H1 (cell line): Measurements from ENCODE around the gene LPGAT1. TPM values are rescaled to one million over a fixed set of nuclear protein-coding genes. Genes with fewer than 3 reads are reported as not detected.

Experiments used
- CTCF ChIA-PET: fragments of 300-600 bp; sonication (Branson Sonifier 250); formaldehyde crosslinking; loops from one replicate; lab custom pipeline; 2021; ENCODE audit not compliant: partially characterized antibody; lab: Charles Lee
- POLR2A ChIA-PET: fragments of 300-600 bp; sonication (Branson Sonifier 250); formaldehyde crosslinking; loops from one replicate; lab custom pipeline; 2021; ENCODE audit warnings: inconsistent platforms; ENCODE audit not compliant: partially characterized antibody; lab: Charles Lee
- DNase-seq, 2 experiments: peaks; one replicate each; pipeline versions ENCODE4 v3.0.0 to v3.0.0-alpha.2; 2010 to 2022; ENCODE audit warnings: low spot score in 2 of 2, low read depth in 1 of 2, mixed read lengths in 1 of 2
- FAIRE-seq: peaks from 2 replicates; lab custom pipeline; 2011; peaks lifted over from hg19 to GRCh38; lab: Jason Lieb, UNC
- H2AFZ ChIP-seq: 2 replicates; pipeline ENCODE4 v1.8.1; 2012; ENCODE audit warnings: low read length, inconsistent platforms
- H2AK5ac ChIP-seq: 2 replicates; pipeline ENCODE4 v1.6.1; 2013; ENCODE audit warnings: low read depth, low read length
- H2BK120ac ChIP-seq: replicated peaks from 2 replicates; pipeline ENCODE3; 2013; ENCODE audit warnings: low read depth, low read length, inconsistent platforms
- H2BK12ac ChIP-seq: 2 replicates; pipeline ENCODE4 v1.6.1; 2013; ENCODE audit warnings: low read depth, low read length
- H2BK15ac ChIP-seq: 2 replicates; pipeline ENCODE4 v1.6.1; 2013; ENCODE audit warnings: low read length
- H2BK20ac ChIP-seq: 2 replicates; pipeline ENCODE4 v1.6.1; 2013; ENCODE audit warnings: low read length
- H2BK5ac ChIP-seq: 2 replicates; pipeline ENCODE4 v1.6.1; 2013; ENCODE audit warnings: low read depth, low read length
- H3K14ac ChIP-seq: 2 replicates; pipeline ENCODE4 v1.6.1; 2013; ENCODE audit warnings: inconsistent platforms; ENCODE audit not compliant: insufficient read length
- H3K18ac ChIP-seq: 2 replicates; pipeline ENCODE4 v1.6.1; 2013; ENCODE audit warnings: low read length; ENCODE audit errors: extremely low read depth
- H3K23ac ChIP-seq: 2 replicates; pipeline ENCODE4 v1.6.1; 2013; ENCODE audit warnings: inconsistent platforms; ENCODE audit not compliant: insufficient read length
- H3K23me2 ChIP-seq: 2 replicates; pipeline ENCODE4 v1.6.1; 2013; ENCODE audit warnings: low read depth, low read length
- H3K27ac ChIP-seq: 2 replicates; pipeline ENCODE4 v1.6.1; 2011; ENCODE audit warnings: low read depth, low read length, inconsistent platforms
- H3K27me3 ChIP-seq, 4 experiments: replicated peaks in 1 of 4; 1 replicate in 1 of 4; 2 replicates in 3 of 4; pipeline versions ENCODE4 v1.6.1 to v1.8.1; 2011 to 2013; ENCODE audit warnings: low read length in 3 of 4, mild to moderate bottlenecking in 3 of 4, inconsistent platforms in 2 of 4, mixed read lengths in 2 of 4, moderate library complexity in 1 of 4; ENCODE audit not compliant: control insufficient read depth in 3 of 4, insufficient read depth in 3 of 4; ENCODE audit errors: extremely low read depth in 1 of 4
- H3K36me3 ChIP-seq, 4 experiments: 2 replicates each; pipeline versions ENCODE4 v1.6.1 to v1.8.1; 2011 to 2013; ENCODE audit warnings: mild to moderate bottlenecking in 4 of 4, low read length in 3 of 4, moderate library complexity in 2 of 4, control low read depth in 1 of 4, inconsistent platforms in 1 of 4; ENCODE audit not compliant: insufficient read depth in 4 of 4, control insufficient read depth in 2 of 4
- H3K4ac ChIP-seq: replicated peaks from 2 replicates; pipeline ENCODE3; 2013; ENCODE audit warnings: low read length, low read depth, mixed read lengths, inconsistent platforms; ENCODE audit not compliant: insufficient read length
- H3K4me1 ChIP-seq, 4 experiments: replicated peaks in 1 of 4; 1 replicate in 1 of 4; 2 replicates in 3 of 4; pipeline versions ENCODE4 v1.6.1 to v1.8.1; 2011 to 2013; ENCODE audit warnings: low read length in 3 of 4, inconsistent platforms in 2 of 4, mixed read lengths in 1 of 4; ENCODE audit not compliant: insufficient read depth in 4 of 4, control insufficient read depth in 3 of 4
- H3K4me2 ChIP-seq, 2 experiments: 2 replicates each; pipeline versions ENCODE4 v1.6.1 to v1.8.1; 2011 to 2013; ENCODE audit warnings: low read depth in 2 of 2, low read length in 2 of 2, control low read depth in 1 of 2, inconsistent platforms in 1 of 2, mild to moderate bottlenecking in 1 of 2; ENCODE audit not compliant: insufficient read depth in 1 of 2
- H3K4me3 ChIP-seq, 4 experiments: fragments of 200-600, 300-600 bp in 1 of 4; sonication (generic), shearing (Covaris generic), sonication (Bioruptor Twin) in 1 of 4; 2 replicates each; pipeline versions ENCODE4 v1.5.1 to v1.8.1; 2011 to 2016; ENCODE audit warnings: low read length in 4 of 4, low read depth in 3 of 4, control low read depth in 2 of 4, inconsistent platforms in 2 of 4, mild to moderate bottlenecking in 2 of 4, mixed read lengths in 1 of 4, moderate library complexity in 1 of 4; ENCODE audit not compliant: insufficient read depth in 2 of 4; ENCODE audit errors: extremely low read depth in 1 of 4
- H3K56ac ChIP-seq: replicated peaks from 2 replicates; pipeline ENCODE3; 2013; ENCODE audit warnings: low read depth, mild to moderate bottlenecking, mixed read lengths, low read length, inconsistent platforms; ENCODE audit not compliant: insufficient read length
- H3K79me1 ChIP-seq: 2 replicates; pipeline ENCODE4 v1.6.1; 2013; ENCODE audit warnings: low read depth, low read length, control low read depth
- H3K79me2 ChIP-seq, 2 experiments: 2 replicates each; pipeline versions ENCODE4 v1.6.1 to v1.8.1; 2012 to 2013; ENCODE audit warnings: low read length in 2 of 2, mild to moderate bottlenecking in 2 of 2, inconsistent platforms in 1 of 2; ENCODE audit not compliant: insufficient read depth in 2 of 2, control insufficient read depth in 1 of 2
- H3K9ac ChIP-seq, 4 experiments: replicated peaks in 1 of 4; 1 replicate in 1 of 4; 2 replicates in 3 of 4; pipeline versions ENCODE4 v1.6.1 to v1.8.1; 2011 to 2013; ENCODE audit warnings: low read depth in 3 of 4, low read length in 3 of 4, control low read depth in 2 of 4, mild to moderate bottlenecking in 2 of 4, moderate library complexity in 2 of 4, inconsistent platforms in 1 of 4; ENCODE audit errors: extremely low read depth in 1 of 4
- H3K9me3 ChIP-seq, 2 experiments: 2 replicates each; pipeline versions ENCODE4 v1.6.1 to v1.8.1; 2012 to 2013; ENCODE audit warnings: mild to moderate bottlenecking in 2 of 2, moderate library complexity in 2 of 2, control low read depth in 1 of 2, inconsistent platforms in 1 of 2, low read depth in 1 of 2, low read length in 1 of 2, mixed read lengths in 1 of 2; ENCODE audit not compliant: insufficient read depth in 2 of 2
- H4K20me1 ChIP-seq, 2 experiments: replicated peaks in 1 of 2; 2 replicates each; pipeline versions ENCODE3 to v1.8.1; 2011 to 2013; ENCODE audit warnings: inconsistent platforms in 2 of 2, low read length in 2 of 2, mild to moderate bottlenecking in 1 of 2; ENCODE audit not compliant: insufficient read depth in 2 of 2, control insufficient read depth in 1 of 2
- H4K5ac ChIP-seq: 2 replicates; pipeline ENCODE4 v1.6.1; 2013; ENCODE audit warnings: low read length, low read depth, mixed read lengths, inconsistent platforms; ENCODE audit not compliant: insufficient read length
- H4K8ac ChIP-seq: 2 replicates; pipeline ENCODE4 v1.8.0; 2013; ENCODE audit warnings: mild to moderate bottlenecking, moderate library complexity, low read length, inconsistent platforms; ENCODE audit not compliant: insufficient read depth; ENCODE audit errors: extremely low read depth
- H4K91ac ChIP-seq: replicated peaks from 2 replicates; pipeline ENCODE3; 2013; ENCODE audit warnings: low read length, mixed read lengths, inconsistent platforms; ENCODE audit not compliant: insufficient read length
- BRCA1 ChIP-seq: IDR thresholded peaks from 2 replicates; pipeline ENCODE4 v1.6.1; 2012; ENCODE audit warnings: low read depth, low read length, improper control_type of control experiment
- CEBPB ChIP-seq: IDR thresholded peaks from 2 replicates; pipeline ENCODE4 v1.6.1; 2012; ENCODE audit warnings: low read depth, low read length
- CHD2 ChIP-seq: IDR thresholded peaks from 2 replicates; pipeline ENCODE4 v1.6.1; 2012; ENCODE audit warnings: low read length, improper control_type of control experiment
- EGR1 ChIP-seq: IDR thresholded peaks from 2 replicates; pipeline ENCODE4 v1.6.1; 2011; ENCODE audit warnings: low read depth, low read length, borderline replicate concordance
- EZH2 ChIP-seq: fragments of 200-600 bp; sonication (generic); IDR thresholded peaks from 2 replicates; pipeline ENCODE4 v1.7.1; 2012; ENCODE audit warnings: low read depth, mild to moderate bottlenecking, moderate library complexity, low read length, inconsistent platforms; ENCODE audit not compliant: severe bottlenecking
- KDM1A ChIP-seq: fragments of 200-600, 300-600 bp; sonication (generic); IDR thresholded peaks from 2 replicates; pipeline ENCODE4 v1.7.1; 2016; ENCODE audit warnings: mild to moderate bottlenecking, low read length, borderline replicate concordance
- MAFK ChIP-seq: IDR thresholded peaks from 2 replicates; pipeline ENCODE4 v1.6.1; 2012; ENCODE audit warnings: low read depth, mild to moderate bottlenecking, improper control_type of control experiment, low read length
- RNF2 ChIP-seq: fragments of 200-900, 300-1000 bp; sonication (generic); IDR thresholded peaks from 2 replicates; pipeline ENCODE4 v1.7.1; 2016; ENCODE audit warnings: borderline replicate concordance, low read depth, mild to moderate bottlenecking, antibody characterized with exemption, low read length; ENCODE audit not compliant: poor library complexity, severe bottlenecking; ENCODE audit errors: missing control alignments
- SIX5 ChIP-seq: IDR thresholded peaks from 2 replicates; pipeline ENCODE4 v1.6.1; 2011; ENCODE audit warnings: mild to moderate bottlenecking, low read depth, low read length
- SP1 ChIP-seq: IDR thresholded peaks from 2 replicates; pipeline ENCODE4 v1.6.1; 2011; ENCODE audit warnings: low read depth, low read length
- TAF7 ChIP-seq: optimal IDR thresholded peaks from 2 replicates; pipeline ENCODE3; 2011; ENCODE audit warnings: low read depth, mild to moderate bottlenecking, inconsistent platforms, low read length, moderate library complexity, borderline replicate concordance
- TCF12 ChIP-seq: IDR thresholded peaks from 2 replicates; pipeline ENCODE4 v1.6.1; 2011; ENCODE audit warnings: low read depth, mild to moderate bottlenecking, low read length
- WGBS, 2 experiments: shearing (Covaris generic) in 1 of 2; methylation state at CpG; one replicate each; pipeline versions ENCODE4 v1.1.6 to v1.1.7; 2013 to 2015; ENCODE audit warnings: low lambda C conversion rate in 2 of 2, mixed read lengths in 2 of 2, inconsistent platforms in 1 of 2, low coverage in 1 of 2, missing lambda C conversion rate in 1 of 2; ENCODE audit not compliant: insufficient replicate concordance in 2 of 2, insufficient coverage in 1 of 2, insufficient read length in 1 of 2; ENCODE audit errors: extremely low coverage in 1 of 2, missing lambda C conversion rate in 1 of 2; 5-methylcytosine and 5-hydroxymethylcytosine counted together
- polyA plus RNA-seq, 7 experiments: library from polyadenylated mRNA; depleted of rRNA in 3 of 7; stranded (reverse) in 5 of 7; unstranded in 2 of 7; fragments of >200 nt in 5 of 7; fragments of 200-250 nt in 2 of 7; gene quantifications; 1 replicate in 5 of 7; 2 replicates in 1 of 7; 4 replicates in 1 of 7; pipeline versions ENCODE4 v1.2.1 to v1.2.3, GENCODE V29; 2011 to 2013; ENCODE audit warnings: missing spikeins in 2 of 7, mixed read lengths in 2 of 7
- total RNA-seq: library from RNA; stranded (reverse); fragmentation: NEBNext Ultra II Directional; extraction: Animal tissue kit (Norgen Biotek cat#: 25700); gene quantifications from 2 replicates; pipeline ENCODE4 v1.2.1, GENCODE V29; 2021
- TF ChIP-seq, protein P1 (sequence below): IDR thresholded peaks from 2 replicates; pipeline ENCODE4 v1.6.1; 2011; ENCODE audit warnings: low read depth, mild to moderate bottlenecking, low read length; ENCODE audit not compliant: insufficient read depth

LPGAT1 gene
- total and polyA plus RNA-seq, 2 of the 8 experiments (the other 6 are each of a cell fraction or from before 2014, with no cell fraction given): 2.3 to 13.5 TPM

- H3K4me2 ChIP-seq: no peak overlapping the region
- no peak overlapping the region for H2AK5ac ChIP-seq
- ChIA-PET CTCF (interaction anchor here (0.6 to 2.6 kb wide), 6 partner anchors 8 to 1301 kb away, joined by 3 to 10 read pairs (median 5); no protein-coding TSS in a partner anchor), POLR2A (no interaction called here)
- H3K4me1 ChIP-seq: no peaks in the 10 kb centered on the region
- H3K9me3 ChIP-seq: no peaks in the 10 kb centered on the region
- no peaks in the 10 kb centered on the region for H3K79me2 ChIP-seq
- no peak overlapping the region for H3K4me3 ChIP-seq
- no peaks in the 10 kb centered on the region for H3K79me1 ChIP-seq
- H3K9ac ChIP-seq: no peak overlapping the region
- no peak overlapping the region for H2BK20ac ChIP-seq
- no peak overlapping the region for H3K56ac ChIP-seq
- no peak overlapping the region for H2BK5ac ChIP-seq
- H2BK15ac ChIP-seq: no peak overlapping the region
- no peak overlapping the region for H3K18ac ChIP-seq
- no peak overlapping the region for H2AFZ ChIP-seq
- WGBS, 2 experiments: 89% methylated on average over 5 of the region's 5 CpGs; no CpG with 5 or more reads in 1 of the 2 experiments
- H4K5ac ChIP-seq: no peak overlapping the region
- FAIRE-seq (no peak), DNase-seq (no peak)
- H3K36me3 ChIP-seq: no peaks in the 10 kb centered on the region; a peak in 1 of 8 replicates
- H3K27ac ChIP-seq: no peak overlapping the region
- no peaks in the 10 kb centered on the region for H3K23me2 ChIP-seq
- no peaks in the 10 kb centered on the region for H3K27me3 ChIP-seq
- H2BK12ac ChIP-seq: no peak overlapping the region
- no peak overlapping the region for H3K4ac ChIP-seq
- H4K91ac ChIP-seq: no peak overlapping the region
- H2BK120ac ChIP-seq: no peak overlapping the region
- no peak overlapping the region for H3K23ac ChIP-seq
- H4K20me1 ChIP-seq: no peaks in the 10 kb centered on the region
- H3K14ac ChIP-seq: no peak overlapping the region
- no peak overlapping the region for H4K8ac ChIP-seq
- TF ChIP-seq RNF2: no peak
- no peak for TF ChIP-seq SIX5
- TF ChIP-seq CHD2: no peak
- TF ChIP-seq, protein P1, sequence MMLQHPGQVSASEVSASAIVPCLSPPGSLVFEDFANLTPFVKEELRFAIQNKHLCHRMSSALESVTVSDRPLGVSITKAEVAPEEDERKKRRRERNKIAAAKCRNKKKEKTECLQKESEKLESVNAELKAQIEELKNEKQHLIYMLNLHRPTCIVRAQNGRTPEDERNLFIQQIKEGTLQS: no peak
- TF ChIP-seq EGR1: no peak
- TF ChIP-seq SP1: no peak
- no peak for TF ChIP-seq BRCA1
- TF ChIP-seq TCF12: no peak
- TF ChIP-seq MAFK: no peak
- no peak for TF ChIP-seq EZH2
- no peak for TF ChIP-seq KDM1A
- no peak for TF ChIP-seq TAF7
- TF ChIP-seq CEBPB: no peak
Measured at GRCh38 chr1:211822677-211823407, 7.7 kb downstream of the LPGAT1 start.
